ENCODE data around the gene FBXL16.

Gene FBXL16

GRCh38 chr16:654034-654433 is 51.6 kb downstream of the FBXL16 start:
- TF ChIP-seq, protein P1, sequence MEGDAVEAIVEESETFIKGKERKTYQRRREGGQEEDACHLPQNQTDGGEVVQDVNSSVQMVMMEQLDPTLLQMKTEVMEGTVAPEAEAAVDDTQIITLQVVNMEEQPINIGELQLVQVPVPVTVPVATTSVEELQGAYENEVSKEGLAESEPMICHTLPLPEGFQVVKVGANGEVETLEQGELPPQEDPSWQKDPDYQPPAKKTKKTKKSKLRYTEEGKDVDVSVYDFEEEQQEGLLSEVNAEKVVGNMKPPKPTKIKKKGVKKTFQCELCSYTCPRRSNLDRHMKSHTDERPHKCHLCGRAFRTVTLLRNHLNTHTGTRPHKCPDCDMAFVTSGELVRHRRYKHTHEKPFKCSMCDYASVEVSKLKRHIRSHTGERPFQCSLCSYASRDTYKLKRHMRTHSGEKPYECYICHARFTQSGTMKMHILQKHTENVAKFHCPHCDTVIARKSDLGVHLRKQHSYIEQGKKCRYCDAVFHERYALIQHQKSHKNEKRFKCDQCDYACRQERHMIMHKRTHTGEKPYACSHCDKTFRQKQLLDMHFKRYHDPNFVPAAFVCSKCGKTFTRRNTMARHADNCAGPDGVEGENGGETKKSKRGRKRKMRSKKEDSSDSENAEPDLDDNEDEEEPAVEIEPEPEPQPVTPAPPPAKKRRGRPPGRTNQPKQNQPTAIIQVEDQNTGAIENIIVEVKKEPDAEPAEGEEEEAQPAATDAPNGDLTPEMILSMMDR (IDR thresholded peaks at IDR 0.05), result no peak
- intact Hi-C loops (cut with DNase I; ENCODE audit: low total_unique reads), result no loop called here
- Histone ChIP-seq H3K36me3 (peaks cover 0 to 80% (median 12%) of the 10 kb centered on the region in 3 donors), H3K4me3 (no peak overlapping the region), H3K4me1 (peaks cover 0 to 14% (median 9%) of the 10 kb centered on the region in 4 donors), H3K27ac (no peak overlapping the region), H3K9me3 (no peaks in the 10 kb centered on the region), H3K27me3 (no peaks in the 10 kb centered on the region)
- DNase-seq, result no peak

GRCh38 chr16:652454-653305 is 52.9 kb downstream of the FBXL16 start:
- Histone ChIP-seq H3K36me3 (peaks cover 0 to 66% (median 7%) of the 10 kb centered on the region in 3 donors), H3K9me3 (no peaks in the 10 kb centered on the region), H3K4me3 (no peak overlapping the region), H3K27me3 (no peaks in the 10 kb centered on the region), H3K27ac (no peak overlapping the region), H3K4me1 (peaks cover 7 to 24% (median 19%) of the 10 kb centered on the region in 4 donors)
- intact Hi-C loops (cut with DNase I; ENCODE audit: low total_unique reads), result no loop called here
- TF ChIP-seq, protein P1 (IDR thresholded peaks at IDR 0.05), result no peak
- no peak for DNase-seq

DNA sequence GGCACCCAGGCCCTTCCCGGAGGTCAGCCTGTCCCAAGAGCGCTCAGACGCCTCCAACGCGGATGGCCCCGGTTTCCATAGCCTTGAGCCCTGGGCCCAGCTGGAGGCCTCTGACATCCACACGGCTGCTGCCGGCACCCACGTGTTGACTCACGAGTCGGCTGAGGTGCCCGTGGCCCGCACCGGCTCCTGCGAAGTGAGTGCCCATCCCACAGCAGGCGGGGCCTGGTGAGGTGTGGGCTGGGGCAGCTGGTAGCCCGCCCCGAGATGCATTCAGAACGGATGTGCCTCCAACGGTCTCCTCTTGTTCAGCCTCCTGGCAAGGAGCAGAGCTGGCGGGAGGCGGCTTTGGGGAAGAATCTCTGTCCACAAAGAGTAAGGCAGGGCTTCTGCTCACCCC is 53.8 kb downstream of the FBXL16 start:
- no peak overlapping the region for H3K27ac ChIP-seq
- intact Hi-C loops (cut with DNase I; ENCODE audit: low total_unique reads), result no loop called here
- H3K4me3 ChIP-seq, result no peak overlapping the region
- TF ChIP-seq, protein P1 (IDR thresholded peaks at IDR 0.05), result no peak
- DNase-seq, result no peak
- peaks cover 0 to 58% (median 7%) of the 10 kb centered on the region in 3 donors for H3K36me3 ChIP-seq
- H3K9me3 ChIP-seq, result no peaks in the 10 kb centered on the region
- H3K4me1 ChIP-seq, result peaks cover 7 to 32% (median 23%) of the 10 kb centered on the region in 4 donors
- H3K27me3 ChIP-seq, result no peaks in the 10 kb centered on the region

DNA sequence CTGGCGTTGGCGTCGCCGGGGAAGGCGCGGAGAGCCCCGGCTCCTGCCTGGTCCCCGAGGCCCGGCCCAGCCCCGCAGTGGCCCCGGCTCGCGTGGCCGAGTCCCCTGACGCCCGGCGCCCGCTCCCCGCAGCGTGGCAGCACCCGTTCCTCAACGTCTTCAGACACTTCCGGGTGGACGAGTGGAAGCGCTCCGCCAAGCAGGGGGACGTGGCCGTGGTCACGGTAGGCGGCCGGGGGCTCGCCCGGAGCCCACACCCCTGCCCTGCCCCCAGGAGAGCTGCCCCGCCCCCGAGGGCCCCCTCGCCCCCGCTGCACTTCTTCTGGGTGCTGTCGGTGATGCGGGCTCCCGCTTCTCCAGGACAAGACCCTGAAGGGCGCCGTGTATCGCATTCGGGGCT is 56.0 kb downstream of the FBXL16 start:
- peaks cover 0 to 36% (median 7%) of the 10 kb centered on the region in 3 donors for H3K36me3 ChIP-seq
- intact Hi-C loops (cut with DNase I; ENCODE audit: low total_unique reads), result no loop called here
- H3K27me3 ChIP-seq, result no peaks in the 10 kb centered on the region
- TF ChIP-seq, protein P1 (IDR thresholded peaks at IDR 0.05), result no peak
- DNase-seq, result no peak
- H3K9me3 ChIP-seq, result no peaks in the 10 kb centered on the region
- peak overlapping the region; percentile 82 to 90 for H3K27ac ChIP-seq
- H3K4me1 ChIP-seq, result peaks cover 7 to 46% (median 23%) of the 10 kb centered on the region in 4 donors
- H3K4me3 ChIP-seq, result peak overlapping the region; percentile 81 to 84

- intact Hi-C loops (cut with DNase I; ENCODE audit: low total_unique reads), result no loop called here
- H3K4me1 ChIP-seq, result peaks cover 7 to 46% (median 23%) of the 10 kb centered on the region in 4 donors
Observed at GRCh38 chr16:648781-649589, 56.6 kb downstream of the FBXL16 start, which contains the start of gene WDR90. Gene WDR90 (plus strand): TSS chr16:649365. CDS start chr16:649417, 52 bp downstream.

More at GRCh38 chr16:648781-649589, 56.6 kb downstream of the FBXL16 start, which contains the start of gene WDR90:
- peak within 1 kb of the TSS; percentile 82 to 90 for H3K27ac ChIP-seq
- TF ChIP-seq, protein P1 (IDR thresholded peaks at IDR 0.05), result no peak
- peaks cover 0 to 32% (median 7%) of the 10 kb centered on the region in 3 donors for H3K36me3 ChIP-seq
- H3K9me3 ChIP-seq, result no peaks in the 10 kb centered on the region
- no peaks in the 10 kb centered on the region for H3K27me3 ChIP-seq
- peak; percentile 92 to 94 for DNase-seq
- H3K4me3 ChIP-seq, result peak within 1 kb of the TSS; percentile 81 to 84
